NCI-H446 (cell line): ENCODE results near the gene EPS8.
"Not testable (repeated sequence)": the region's sequence is repeated elsewhere in the genome, so short reads cannot be mapped to it uniquely, and the experiment has no call there.

Experiments used
- DNase-seq, 2 experiments: peaks; one replicate each; lab custom pipeline; 2025; lab: John Stamatoyannopoulos, UW

EPS8 gene

DNA sequence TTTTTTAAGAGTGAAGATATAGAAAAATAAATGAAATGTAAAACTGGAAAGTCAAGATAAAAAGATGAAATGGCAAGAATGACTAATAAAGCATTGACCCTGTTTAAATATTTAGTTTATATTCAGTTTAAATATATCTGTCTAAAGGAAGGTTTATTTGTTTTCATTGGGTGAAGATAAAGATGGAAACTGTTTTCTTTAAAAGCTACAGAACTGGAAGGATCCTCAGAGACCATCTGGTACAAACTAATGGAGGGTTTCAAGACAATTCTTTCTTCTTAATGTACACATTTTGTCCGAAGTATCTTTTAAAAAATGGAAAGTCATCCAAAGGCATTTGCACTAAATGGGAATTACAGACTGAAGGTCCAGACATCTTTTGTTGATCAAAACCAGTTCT lies 142.6 kb downstream of the EPS8 start:
- DNase-seq, result no peak

DNA sequence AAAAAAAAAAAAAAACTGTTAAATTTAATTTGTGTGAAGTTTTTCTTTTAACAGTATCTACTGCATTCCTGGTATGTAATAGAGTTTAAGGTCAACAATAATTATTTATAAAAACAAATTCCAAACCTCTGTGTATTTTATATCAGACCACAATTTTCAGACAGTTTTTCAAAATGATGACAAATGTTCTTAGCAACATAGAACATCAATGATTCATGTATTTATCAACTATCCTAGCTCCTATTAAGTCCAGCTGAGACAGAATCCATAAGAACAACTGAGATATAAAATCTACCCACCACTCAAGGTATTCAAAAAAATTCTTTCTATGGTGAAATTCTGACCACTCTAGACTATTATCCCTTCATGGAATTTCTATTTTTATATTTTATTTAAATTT lies 144.5 kb downstream of the EPS8 start:
- DNase-seq, result no peak

DNA sequence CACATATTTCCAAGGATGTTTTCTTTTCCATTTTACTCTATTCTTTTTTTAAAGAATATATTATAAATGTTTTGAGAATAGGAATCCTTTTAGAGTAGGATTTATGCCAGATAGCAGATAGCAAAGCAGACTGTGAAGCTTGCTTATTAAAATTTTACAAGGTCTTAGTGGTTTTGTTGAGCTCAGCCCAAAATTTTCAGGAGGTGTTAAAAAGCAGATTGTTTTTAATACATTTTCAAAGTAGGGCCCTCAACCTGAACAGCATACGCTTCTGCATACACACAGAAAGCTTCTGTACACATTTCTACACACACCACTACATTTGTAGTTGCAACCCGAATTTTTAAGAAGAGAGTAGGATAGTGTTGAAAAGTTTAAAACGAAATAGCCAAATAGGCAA lies 151.0 kb downstream of the EPS8 start:
- DNase-seq, result no peak

DNA sequence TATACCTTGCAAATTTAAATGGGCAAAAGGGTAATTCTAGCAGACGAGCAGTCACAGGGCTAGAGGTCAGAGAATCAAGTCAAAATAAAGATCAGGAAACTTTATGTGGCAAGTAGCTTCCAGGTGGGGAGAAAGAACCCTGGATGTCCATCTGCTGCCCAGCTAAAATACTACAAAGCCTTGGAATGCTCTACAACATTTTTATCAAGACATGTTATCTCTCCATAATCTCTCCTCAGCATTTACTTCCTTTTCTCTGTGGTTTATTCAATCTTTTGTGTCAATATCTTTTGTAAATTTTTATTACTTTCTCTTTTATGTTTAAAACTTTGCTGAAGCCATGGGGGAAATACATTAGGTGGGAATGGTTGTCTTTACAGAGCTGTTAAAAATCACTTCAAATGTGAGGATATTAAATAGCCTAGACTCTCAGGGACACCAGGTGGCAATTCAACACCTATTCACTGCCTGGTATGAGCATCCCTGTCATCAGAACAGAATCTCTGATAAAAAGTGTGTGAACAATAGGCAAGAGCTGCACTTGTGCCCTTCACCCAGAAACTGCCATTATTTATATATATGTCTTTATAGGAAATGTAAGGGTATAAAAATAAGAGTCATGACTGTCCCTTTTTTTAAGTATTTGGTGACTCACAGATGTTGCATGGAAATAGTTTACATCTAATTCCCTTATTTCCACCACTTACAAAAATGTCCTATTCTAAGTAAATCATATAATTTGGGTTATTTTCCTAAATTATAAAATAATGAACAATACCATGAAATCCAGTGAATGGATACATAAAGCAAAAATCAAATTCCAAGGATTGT lies 152.9 kb downstream of the EPS8 start:
- DNase-seq, result no peak

DNA sequence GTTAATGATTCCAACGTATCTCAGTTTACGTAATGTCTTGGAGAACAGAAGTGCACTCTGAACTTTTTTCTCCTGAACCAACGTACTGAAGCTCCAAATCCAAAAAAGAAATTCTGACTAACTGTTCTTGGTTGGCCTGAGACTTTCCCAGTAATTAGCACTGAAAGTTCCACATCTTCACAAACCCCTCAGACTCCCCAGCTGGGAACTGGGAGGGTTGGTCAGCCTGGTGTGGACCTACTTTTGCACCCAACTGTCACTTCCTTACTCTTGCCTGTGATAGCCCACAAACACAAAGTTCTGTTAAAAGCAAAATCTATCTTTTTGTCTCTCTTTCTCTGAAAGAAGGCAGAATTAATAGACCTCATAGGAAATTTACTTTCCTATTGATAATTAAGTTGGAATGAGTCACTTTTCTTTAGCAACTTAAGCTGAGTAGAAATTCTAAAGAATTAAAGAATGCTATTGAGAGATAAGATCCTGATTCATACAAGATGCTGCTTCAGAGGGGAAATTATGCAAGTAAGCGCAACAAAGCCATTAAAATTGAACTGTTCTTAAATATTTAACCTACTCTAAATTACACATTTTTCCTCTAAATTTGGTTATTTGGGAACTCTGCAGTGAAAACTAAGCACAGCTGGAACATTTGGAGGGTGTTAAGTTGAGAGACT lies 155.0 kb downstream of the EPS8 start:
- DNase-seq, result no peak

DNA sequence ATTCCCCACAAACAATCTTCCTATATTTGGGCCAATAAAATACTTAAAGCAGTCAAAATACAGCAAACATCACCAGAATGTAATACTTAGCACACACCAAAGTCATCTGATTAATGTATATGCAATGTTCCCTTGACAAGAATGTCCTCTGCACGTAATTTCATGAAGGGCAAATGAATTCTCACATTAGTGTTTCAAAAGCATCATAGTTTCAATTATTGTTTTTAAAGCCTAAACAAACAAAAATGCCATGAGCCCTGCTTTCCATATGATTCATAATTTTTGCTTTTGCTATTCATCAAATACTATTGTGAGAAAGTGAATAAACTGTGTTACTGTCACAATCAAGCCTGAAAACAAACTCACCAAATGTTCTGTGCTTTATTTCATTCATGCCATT lies 156.0 kb downstream of the EPS8 start:
- no peak for DNase-seq

DNA sequence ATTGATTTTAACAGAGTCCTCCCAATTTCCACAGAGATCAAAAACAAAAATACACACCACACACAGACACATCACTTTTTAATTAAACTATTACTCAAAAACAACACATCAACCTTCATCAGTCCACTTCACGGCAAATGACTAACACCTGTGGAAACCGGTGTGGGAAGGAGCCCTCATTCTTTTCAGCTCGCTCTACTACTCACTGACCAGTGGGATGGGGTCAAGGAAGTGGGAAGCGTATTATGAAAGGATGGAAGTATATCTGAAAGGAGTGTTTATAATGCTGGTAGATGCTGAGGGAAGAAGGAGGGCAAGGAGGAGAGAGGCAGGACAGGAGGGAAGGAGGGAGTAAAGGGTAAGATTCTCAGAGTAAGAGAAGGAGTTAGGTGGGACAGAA lies 156.5 kb downstream of the EPS8 start:
- DNase-seq, result no peak

DNA sequence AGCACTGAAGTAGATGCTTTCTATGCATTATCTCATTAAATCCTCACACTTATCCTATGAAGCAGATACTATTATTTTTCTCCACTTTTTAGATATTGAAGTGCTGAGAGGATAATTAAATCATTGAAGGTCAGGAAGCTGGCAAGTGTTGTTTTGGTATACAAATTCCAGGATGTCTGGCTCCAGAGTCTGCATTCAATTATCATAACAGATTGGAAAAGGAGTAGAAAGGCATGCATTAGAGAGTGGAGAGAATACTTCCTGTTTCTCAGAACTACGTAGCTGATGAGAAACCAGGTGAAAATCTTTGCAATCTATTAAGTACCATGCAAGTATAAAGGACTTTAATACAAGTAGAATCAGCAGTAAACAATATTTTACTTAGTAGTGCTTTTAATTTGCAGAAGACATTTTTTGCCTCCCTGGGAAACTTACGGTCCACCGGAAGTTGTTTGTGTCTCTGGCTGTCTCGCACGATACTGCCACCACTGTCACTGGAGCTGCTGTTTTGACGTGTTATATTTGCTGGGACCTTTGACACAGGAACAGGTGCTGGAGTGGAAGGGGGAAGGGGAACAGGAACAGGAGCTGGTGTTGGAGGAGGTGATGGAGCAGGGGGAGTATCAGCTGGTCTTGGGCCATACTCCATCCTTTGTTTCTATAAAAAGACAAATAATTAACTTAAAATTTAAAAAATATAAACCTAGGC lies 158.0 kb downstream of the EPS8 start:
- no peak for DNase-seq

DNA sequence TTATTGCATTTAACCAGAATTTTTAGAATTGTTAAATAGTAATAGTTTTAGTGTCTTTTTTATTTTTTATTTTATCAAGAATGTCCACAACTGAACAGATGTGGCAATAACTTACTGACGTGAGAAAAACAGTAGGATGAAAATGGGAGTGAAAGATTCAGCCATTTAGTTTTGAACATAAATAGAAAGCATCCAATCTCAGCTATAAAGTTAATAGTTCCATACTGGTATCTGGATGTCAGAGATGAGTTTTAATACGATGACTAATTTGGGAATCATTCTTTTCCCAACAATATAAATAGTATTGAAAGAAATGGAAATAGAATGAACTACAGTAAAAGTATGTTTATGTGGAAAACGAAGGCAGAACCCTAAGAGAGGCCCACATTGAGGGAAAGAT lies 159.4 kb downstream of the EPS8 start:
- no peak for DNase-seq

DNA sequence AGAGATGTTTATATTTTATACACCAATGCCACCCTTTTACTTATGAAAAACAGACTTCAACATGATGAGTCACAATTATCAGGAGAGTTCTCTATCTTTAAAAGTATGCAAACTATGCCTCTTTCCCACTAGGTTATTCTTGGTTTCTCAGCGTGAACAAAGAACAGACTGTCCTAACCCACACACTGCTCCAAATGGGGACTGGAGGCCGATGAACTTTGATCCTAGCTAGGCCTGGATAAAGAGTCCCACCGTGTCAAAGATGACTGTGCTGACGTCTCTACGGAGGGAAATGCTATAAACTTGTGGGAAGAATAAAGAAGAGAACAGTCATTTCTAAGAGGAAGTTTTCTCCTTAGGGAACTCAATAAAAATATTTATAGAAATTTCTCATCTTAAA lies 160.1 kb downstream of the EPS8 start:
- DNase-seq, result no peak

DNA sequence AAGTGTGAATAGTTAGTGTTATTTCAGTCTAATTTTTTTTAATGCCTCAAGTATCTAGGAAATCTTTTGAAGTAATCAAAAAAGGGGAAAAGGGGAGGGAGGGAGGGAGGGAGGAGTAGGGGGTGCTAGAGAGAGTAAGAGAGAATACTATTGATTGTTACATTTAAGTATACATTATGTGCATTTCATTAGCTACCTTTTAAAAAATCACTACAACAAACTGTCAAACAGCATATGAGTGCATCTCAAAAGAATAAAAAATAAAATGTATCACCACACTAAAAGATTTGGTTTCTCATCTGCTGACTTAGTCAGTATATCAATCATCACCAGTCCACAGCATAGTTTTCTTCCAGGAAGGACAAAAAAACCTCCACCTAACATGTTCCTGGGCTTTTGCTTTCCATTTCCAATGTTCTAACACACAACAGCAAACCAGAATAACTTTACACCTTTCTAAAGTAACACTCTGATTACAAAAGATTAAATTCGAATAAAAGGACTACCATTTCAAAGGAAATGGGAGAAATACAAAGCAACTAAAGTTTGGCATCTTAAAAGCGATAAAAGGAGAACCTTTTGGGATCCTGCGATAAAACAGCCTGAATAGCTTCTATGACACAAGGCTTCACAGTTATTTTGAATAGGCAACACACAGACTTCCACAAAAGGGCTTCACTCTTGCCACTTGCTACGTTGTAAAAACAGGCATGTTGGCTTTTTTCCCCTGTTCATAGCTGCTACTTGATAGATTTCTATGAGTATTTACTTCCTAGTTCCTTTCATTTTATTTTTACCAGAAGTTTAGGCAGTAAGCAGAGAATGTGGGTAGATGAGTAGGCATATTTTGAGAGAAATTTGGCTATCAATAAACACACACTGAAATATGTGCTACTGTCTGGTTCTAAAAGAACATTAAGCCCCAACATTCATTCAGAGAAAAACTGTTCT lies 160.9 kb downstream of the EPS8 start:
- DNase-seq, result no peak

DNA sequence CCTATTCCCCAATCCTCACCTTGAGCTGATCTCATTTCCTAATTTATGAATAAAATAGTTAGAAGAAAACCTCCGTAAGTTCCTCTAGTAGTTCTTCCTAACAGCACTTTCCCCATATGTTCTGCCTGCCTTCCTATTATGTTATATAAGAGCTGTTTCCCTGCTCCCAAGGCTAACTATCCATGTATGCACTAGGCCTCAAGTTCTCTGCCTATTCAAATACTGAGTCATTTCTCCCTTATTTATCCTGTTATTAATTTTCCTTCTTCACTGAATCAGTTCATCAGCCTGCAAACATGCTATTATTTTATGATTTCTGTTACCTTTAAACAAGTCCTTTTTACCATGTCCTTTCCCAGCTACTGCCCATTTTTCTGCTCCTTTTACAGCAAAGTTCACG lies 164.1 kb downstream of the EPS8 start:
- DNase-seq, result no peak

DNA sequence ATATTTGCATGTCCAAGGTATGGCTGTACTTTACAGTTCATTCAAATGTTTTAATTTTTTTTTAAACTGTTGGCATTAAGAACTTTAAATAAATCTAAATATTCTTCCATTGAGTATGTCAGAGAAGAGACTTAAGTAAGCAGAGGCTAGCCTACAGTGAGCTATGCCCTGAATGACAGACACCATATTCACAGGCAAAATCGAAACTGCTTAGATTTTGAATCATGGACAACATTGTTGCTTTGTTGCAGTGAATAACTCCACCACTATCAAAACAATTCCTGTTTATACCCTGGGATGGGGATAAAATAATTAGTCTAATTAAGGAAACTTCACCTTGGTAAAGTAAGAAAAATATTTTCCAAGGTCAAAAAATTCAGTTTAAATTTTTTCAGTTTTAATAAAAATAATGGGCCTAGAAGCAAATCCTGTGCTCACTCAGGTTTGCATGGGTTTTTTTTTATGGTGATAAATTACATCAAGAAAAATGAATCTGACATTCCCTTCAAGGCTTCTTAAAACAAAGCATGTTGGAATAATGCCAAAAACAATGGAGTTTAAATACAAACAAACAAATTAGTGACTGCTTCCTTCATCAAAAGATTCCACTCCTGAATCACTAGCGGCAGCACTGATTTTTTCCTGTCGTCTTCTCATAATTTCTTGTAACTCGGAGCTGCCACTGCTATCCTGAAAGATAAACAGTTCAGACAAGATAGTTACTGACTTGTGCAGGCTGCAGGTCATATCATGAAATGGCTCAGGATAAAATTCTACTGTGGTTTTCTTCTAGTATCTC lies 168.2 kb downstream of the EPS8 start:
- DNase-seq, result no peak

DNA sequence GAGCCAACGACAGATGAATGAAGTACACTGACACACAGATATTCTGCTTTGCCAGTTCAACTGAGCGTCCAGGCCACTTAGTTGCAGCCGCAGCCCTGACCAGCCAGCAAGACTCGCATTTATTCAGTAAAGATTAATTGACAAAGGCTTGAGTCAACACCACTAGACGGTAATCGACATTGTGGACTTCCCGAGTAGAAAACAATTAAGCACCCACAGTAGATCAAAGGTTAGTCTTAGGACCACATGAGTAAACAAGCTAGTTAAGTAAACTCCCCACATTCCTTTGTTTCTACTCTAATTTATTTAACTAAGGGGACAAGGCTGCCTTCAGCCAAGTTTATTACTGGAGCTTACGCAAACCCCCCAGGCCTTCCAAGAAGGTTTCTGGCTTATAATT lies 172.7 kb downstream of the EPS8 start:
- DNase-seq, result not testable (repeated sequence)

DNA sequence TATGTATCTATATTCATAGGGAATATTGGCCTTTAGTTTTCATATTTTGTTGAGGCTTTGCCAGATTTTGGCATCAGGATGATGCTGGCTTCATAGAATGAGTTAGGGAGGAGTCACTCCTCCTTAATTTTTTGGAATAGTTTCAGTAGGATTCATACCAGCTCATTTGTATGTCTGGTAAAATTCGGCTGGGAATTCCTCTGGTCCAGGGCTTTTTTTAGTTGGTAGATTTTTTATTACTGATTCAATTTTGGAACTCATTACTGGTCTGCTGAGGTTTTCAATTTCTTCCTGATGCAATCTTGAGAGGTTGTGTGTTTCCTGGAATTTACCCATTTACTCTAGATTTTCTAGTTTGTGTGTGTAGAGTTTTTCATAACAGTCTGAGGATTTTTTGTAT lies 175.2 kb downstream of the EPS8 start:
- no peak for DNase-seq

DNA sequence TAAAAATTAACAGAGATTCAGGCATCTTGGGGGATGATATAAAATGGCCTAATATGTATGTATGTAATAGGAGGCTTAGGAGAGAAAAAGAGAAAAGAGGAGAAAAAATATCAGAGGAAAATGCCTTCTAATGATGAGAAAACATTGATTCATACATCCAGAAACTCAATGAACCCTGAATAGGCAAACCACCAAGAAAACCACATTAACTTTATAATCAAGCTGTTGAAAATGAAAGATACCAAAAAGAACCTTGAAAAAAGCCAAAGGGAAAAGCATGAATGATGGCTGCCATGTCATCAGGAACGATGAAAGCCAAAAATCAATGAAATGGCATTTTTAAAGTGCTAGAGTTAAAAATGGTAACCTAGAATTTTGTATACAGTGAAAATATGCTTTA lies 180.2 kb downstream of the EPS8 start:
- DNase-seq, result no peak

DNA sequence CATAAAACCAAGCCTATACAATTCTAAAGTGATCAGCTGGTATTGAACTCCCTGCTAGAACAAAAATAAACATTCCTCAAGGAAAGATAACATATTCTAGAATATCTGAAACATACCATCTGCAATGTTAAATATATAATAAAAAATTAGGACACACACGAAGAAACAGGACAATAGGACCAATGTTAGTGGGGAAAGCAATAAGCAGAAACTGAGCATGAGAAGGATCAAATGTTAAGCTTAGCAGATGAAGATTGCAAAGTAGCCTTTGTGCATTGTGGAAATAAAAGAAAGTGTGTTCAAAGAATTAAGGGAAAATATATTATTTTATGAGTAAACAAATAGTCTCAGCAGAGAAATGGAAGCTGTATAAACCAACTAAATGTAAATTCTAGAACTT lies 180.8 kb downstream of the EPS8 start:
- no peak for DNase-seq

DNA sequence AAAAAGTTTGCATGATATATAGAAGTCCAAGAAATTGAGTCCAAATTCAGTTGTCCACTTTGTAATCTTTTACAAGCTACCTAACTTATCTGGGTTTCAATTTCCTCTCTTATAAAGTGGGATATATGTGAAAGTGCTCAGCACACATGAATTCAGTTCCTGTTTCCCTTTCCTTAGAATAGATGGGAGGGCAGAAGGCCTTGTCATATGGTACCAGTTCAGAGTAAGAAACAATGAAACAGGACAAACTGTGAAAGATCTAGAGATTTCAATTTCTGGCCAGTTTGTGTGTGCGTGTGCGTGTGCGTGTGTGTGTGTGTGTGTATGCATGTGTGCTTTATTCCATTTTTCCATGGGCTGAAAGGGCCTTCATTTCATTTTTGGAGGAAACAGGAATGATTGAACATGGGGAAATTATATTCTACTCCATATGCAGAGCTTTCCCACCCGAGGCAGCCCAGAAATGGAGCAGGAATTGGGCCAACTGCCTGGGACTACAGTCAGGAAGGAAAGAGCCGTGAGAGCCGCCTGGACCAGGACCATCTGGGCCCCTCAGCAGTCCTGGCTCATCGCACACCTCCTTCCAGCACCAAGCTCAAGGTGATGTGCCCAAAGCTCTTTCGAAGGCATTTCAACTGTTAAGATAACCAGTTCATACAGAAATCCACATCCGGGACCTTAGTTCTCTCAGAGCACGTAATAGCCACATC lies 183.2 kb downstream of the EPS8 start:
- DNase-seq, result no peak

DNA sequence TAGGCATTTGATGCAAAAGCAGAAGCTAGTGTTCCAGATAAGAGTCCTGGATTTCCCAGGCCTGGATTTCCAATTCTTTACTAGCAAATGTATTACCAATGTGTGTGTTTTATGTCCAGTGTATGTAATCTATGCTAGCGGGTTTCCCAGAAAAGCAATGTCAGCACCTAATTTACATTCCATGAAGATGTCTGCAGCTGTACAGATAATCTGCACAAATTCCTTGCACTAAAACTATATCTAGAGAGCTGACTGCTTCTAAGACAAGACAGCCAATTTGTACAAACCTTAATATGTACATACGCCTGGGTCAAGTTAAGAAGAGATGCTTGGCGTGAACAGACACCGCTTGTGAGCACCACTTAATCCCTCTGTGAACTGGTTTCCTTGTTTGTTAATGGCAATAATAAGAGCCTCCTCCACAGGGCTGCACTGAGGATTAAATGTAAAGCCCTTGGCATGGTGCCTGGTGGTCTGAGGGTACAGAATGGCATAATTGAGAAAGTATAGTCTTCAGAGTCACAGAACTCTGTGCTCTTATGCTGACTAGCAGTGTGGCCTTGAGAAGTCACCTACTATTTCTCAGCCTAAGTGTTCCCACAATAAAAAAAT lies 185.6 kb downstream of the EPS8 start:
- no peak for DNase-seq

DNA sequence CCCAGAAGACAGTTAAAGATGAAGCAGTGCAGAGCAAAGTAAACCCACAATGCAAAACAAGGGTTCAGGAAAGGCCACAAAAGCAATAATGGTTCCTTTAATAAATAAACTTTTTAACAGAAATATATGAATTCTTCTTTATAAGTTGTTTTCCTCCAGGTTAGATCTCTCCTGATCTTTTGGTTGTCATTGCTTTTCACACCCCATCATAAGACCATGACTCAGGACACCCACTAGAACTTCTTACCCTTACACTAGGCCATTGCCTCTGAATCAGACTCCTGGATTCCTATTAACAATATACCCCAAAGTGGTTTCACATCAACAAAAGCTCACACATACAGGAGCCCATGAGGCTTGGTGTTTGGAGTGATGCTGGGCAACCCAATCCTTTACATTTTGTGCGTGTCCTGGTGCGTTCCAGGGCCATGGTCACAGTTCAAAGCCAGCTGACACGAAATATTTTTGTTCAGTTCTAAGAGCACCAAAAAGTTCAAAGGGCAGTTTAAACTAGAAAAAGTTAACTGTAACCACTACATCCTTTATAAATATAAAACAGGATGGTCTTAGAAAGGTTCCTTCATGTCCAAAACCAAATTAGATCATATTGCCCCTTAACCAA lies 187.0 kb downstream of the EPS8 start:
- DNase-seq, result no peak
